ENCODE data around the gene PPP1R37.

DNA sequence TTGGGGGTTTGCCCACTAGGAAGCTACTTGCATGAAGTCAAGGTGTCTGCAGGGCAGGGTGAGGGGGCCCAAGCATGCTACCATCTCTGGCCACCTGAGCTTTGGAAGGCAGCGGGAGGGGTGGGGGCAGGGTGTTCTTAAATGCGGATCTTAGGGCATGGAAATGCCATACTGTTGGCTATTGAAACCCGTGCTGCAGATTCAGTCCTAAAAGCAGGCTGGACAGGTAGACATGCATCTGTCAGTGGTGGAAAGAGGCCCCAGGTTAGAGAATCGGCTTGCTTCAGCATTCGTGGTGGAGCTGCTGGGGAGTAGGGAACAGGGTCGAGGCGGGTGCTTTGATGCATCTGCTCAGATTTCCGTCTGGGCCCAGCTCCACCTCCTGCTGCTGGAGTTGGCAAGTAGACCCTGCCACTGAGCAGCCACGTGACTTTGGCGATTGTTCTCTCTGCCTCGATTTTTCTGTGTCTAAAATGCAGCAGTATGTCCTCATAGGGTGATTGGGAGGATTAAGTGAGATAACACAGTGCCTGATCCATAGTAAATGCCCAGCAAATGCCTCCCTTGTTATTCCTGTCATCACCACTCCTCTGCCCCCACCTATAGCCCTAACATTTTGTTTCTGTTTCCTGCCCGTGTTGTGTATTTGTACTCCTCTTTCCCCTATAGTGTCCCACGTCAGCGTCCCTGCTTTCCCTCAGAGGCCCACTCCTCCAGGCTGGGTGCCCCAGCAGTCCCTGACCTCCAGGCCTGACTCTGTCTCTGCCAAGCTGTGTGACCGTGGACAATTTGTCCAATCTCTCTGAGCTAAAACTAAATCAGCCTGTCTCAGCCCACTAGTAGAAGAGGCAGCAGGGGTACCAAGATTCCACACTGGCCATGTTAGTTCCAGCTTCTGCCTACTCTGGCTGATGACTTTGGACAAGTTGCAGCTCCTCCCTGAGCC lies 5.8 kb downstream of the PPP1R37 start:
- no peak for TF ChIP-seq EP300 (IDR thresholded peaks at IDR 0.05)
- no peak for TF ChIP-seq CTCF (IDR thresholded peaks at IDR 0.05)
- no peak for TF ChIP-seq POLR2A (IDR thresholded peaks at IDR 0.05)

All from tibial nerve (tissue), 4 donors.